Measurements from ENCODE around the gene WNK2. TPM values are rescaled to one million over a fixed set of nuclear protein-coding genes. Genes with fewer than 3 reads are reported as not detected.

The WNK2 gene
- total RNA-seq, 8 experiments from 2014 or later = 0.77 to 34.3 (median 19.2) TPM

GRCh38 chr9:93299418-93300174 is 115.7 kb downstream of the WNK2 start:
- no peaks in the 10 kb centered on the region for H3K4me1 ChIP-seq (replicated peaks in 1 of 2)
- no peak overlapping the region for H3K27ac ChIP-seq
- no peak overlapping the region for H3K4me3 ChIP-seq
- 100% methylated on average over 1 to 5 of the region's 26 CpGs; no CpG with 5 or more reads in 8 of the 10 experiments for WGBS, 10 experiments
- ATAC-seq (replicated peaks in 6 of 8) = no peak
- in situ Hi-C loops (cut with MboI; ENCODE audit: low pct_unique_long_range_greater_than_20kb in 2 of 9, low sequenced_read_pairs in 9 of 9, unreplicated experiment in 9 of 9) = loop anchor here in 6 of 9 experiments (10.0 to 25.0 kb wide), 3 partner anchors 135 to 145 kb away; no protein-coding TSS in a partner anchor

GRCh38 chr9:93300175-93300572 is 116.2 kb downstream of the WNK2 start:
- Histone ChIP-seq H3K4me1 (replicated peaks in 1 of 2) (no peaks in the 10 kb centered on the region), H3K27ac (no peak overlapping the region), H3K4me3 (no peak overlapping the region)
- 73 to 95% (median 82%) methylated on average over 1 to 13 of the region's 14 CpGs; no CpG with 5 or more reads in 4 of the 10 experiments for WGBS, 10 experiments
- no peak for ATAC-seq (replicated peaks in 6 of 8)
- in situ Hi-C loops (cut with MboI; ENCODE audit: low pct_unique_long_range_greater_than_20kb in 2 of 9, low sequenced_read_pairs in 9 of 9, unreplicated experiment in 9 of 9) = loop anchor here in 6 of 9 experiments (10.0 to 25.0 kb wide), 3 partner anchors 135 to 145 kb away; no protein-coding TSS in a partner anchor

- 0 to 90% (median 76%) methylated on average over 1 to 5 of the region's 12 CpGs; no CpG with 5 or more reads in 5 of the 10 experiments for WGBS, 10 experiments
- Histone ChIP-seq H3K4me1 (replicated peaks in 1 of 2) (no peaks in the 10 kb centered on the region), H3K27ac (no peak overlapping the region), H3K4me3 (no peak overlapping the region)
- ATAC-seq (replicated peaks in 6 of 8) = no peak
- in situ Hi-C loops (cut with MboI; ENCODE audit: low pct_unique_long_range_greater_than_20kb in 2 of 9, low sequenced_read_pairs in 9 of 9, unreplicated experiment in 9 of 9) = loop anchor here in 6 of 9 experiments (10.0 to 25.0 kb wide), 3 partner anchors 136 to 146 kb away; no protein-coding TSS in a partner anchor
Observed at GRCh38 chr9:93300585-93301081, 116.7 kb downstream of the WNK2 start.

GRCh38 chr9:93301291-93301811 is 117.4 kb downstream of the WNK2 start:
- WGBS, 10 experiments = 17 to 96% (median 67%) methylated on average over 1 to 4 of the region's 17 CpGs; no CpG with 5 or more reads in 3 of the 10 experiments
- H3K27ac ChIP-seq = no peak overlapping the region
- in situ Hi-C loops (cut with MboI; ENCODE audit: low pct_unique_long_range_greater_than_20kb in 2 of 9, low sequenced_read_pairs in 9 of 9, unreplicated experiment in 9 of 9) = loop anchor here in 6 of 9 experiments (10.0 to 25.0 kb wide), 3 partner anchors 137 to 147 kb away; no protein-coding TSS in a partner anchor
- no peak for ATAC-seq (replicated peaks in 6 of 8)
- H3K4me1 ChIP-seq (replicated peaks in 1 of 2) = no peaks in the 10 kb centered on the region
- H3K4me3 ChIP-seq = no peak overlapping the region

- in situ Hi-C loops (cut with MboI; ENCODE audit: low pct_unique_long_range_greater_than_20kb in 2 of 9, low sequenced_read_pairs in 9 of 9, unreplicated experiment in 9 of 9) = loop anchor here in 6 of 9 experiments (10.0 to 25.0 kb wide), 3 partner anchors 137 to 147 kb away; no protein-coding TSS in a partner anchor
- no peak overlapping the region for H3K4me3 ChIP-seq
Observed at GRCh38 chr9:93301911-93302541, 118.1 kb downstream of the WNK2 start.

GRCh38 chr9:93302586-93303257 is 118.8 kb downstream of the WNK2 start:
- H3K4me1 ChIP-seq (replicated peaks in 1 of 2) = no peaks in the 10 kb centered on the region
- 33 to 100% (median 80%) methylated on average over 1 to 3 of the region's 6 CpGs; no CpG with 5 or more reads in 5 of the 10 experiments for WGBS, 10 experiments
- no peak overlapping the region for H3K27ac ChIP-seq
- no peak overlapping the region for H3K4me3 ChIP-seq
- ATAC-seq (replicated peaks in 6 of 8) = peak in 3 of 8 experiments; percentile 64 to 76 (median 75)
- in situ Hi-C loops (cut with MboI; ENCODE audit: low pct_unique_long_range_greater_than_20kb in 2 of 9, low sequenced_read_pairs in 9 of 9, unreplicated experiment in 9 of 9) = loop anchor here in 6 of 9 experiments (10.0 to 25.0 kb wide), 3 partner anchors 138 to 148 kb away; no protein-coding TSS in a partner anchor

More at GRCh38 chr9:93301911-93302541, 118.1 kb downstream of the WNK2 start:
- 8 to 92% (median 77%) methylated on average over 2 to 6 of the region's 16 CpGs; no CpG with 5 or more reads in 6 of the 10 experiments for WGBS, 10 experiments
- Histone ChIP-seq H3K27ac (no peak overlapping the region), H3K4me1 (replicated peaks in 1 of 2) (no peaks in the 10 kb centered on the region)
- peak in 2 of 8 experiments; percentile 56 to 58 for ATAC-seq (replicated peaks in 6 of 8)

GRCh38 chr9:93303258-93303771 is 119.4 kb downstream of the WNK2 start:
- H3K4me3 ChIP-seq = no peak overlapping the region
- in situ Hi-C loops (cut with MboI; ENCODE audit: low pct_unique_long_range_greater_than_20kb in 2 of 9, low sequenced_read_pairs in 9 of 9, unreplicated experiment in 9 of 9) = loop anchor here in 6 of 9 experiments (10.0 to 25.0 kb wide), 3 partner anchors 139 to 149 kb away; no protein-coding TSS in a partner anchor
- WGBS, 10 experiments = 73 to 100% (median 90%) methylated on average over 1 to 5 of the region's 11 CpGs; no CpG with 5 or more reads in 4 of the 10 experiments
- no peak overlapping the region for H3K27ac ChIP-seq
- no peaks in the 10 kb centered on the region for H3K4me1 ChIP-seq (replicated peaks in 1 of 2)
- ATAC-seq (replicated peaks in 6 of 8) = no peak

GRCh38 chr9:93303806-93304573 is 120.1 kb downstream of the WNK2 start:
- Histone ChIP-seq H3K27ac (no peak overlapping the region), H3K4me1 (replicated peaks in 1 of 2) (no peaks in the 10 kb centered on the region), H3K4me3 (no peak overlapping the region)
- ATAC-seq (replicated peaks in 6 of 8) = no peak
- in situ Hi-C loops (cut with MboI; ENCODE audit: low pct_unique_long_range_greater_than_20kb in 2 of 9, low sequenced_read_pairs in 9 of 9, unreplicated experiment in 9 of 9) = loop anchor here in 6 of 9 experiments (10.0 to 25.0 kb wide), 3 partner anchors 139 to 149 kb away; no protein-coding TSS in a partner anchor
- WGBS, 10 experiments = 56 to 100% (median 90%) methylated on average over 1 to 7 of the region's 19 CpGs; no CpG with 5 or more reads in 3 of the 10 experiments

GRCh38 chr9:93304574-93305496 is 120.9 kb downstream of the WNK2 start:
- in situ Hi-C loops (cut with MboI; ENCODE audit: low pct_unique_long_range_greater_than_20kb in 2 of 9, low sequenced_read_pairs in 9 of 9, unreplicated experiment in 9 of 9) = loop anchor here in 6 of 9 experiments (10.0 to 25.0 kb wide), 3 partner anchors 140 to 150 kb away; no protein-coding TSS in a partner anchor
- Histone ChIP-seq H3K4me1 (replicated peaks in 1 of 2) (no peaks in the 10 kb centered on the region), H3K4me3 (no peak overlapping the region), H3K27ac (no peak overlapping the region)
- peak; percentile 79 to 94 (median 85) for ATAC-seq (replicated peaks in 6 of 8)
- WGBS, 10 experiments = 30 to 76% methylated on average over 2 to 8 of the region's 17 CpGs; no CpG with 5 or more reads in 8 of the 10 experiments

GRCh38 chr9:93305497-93306020 is 121.6 kb downstream of the WNK2 start:
- no peaks in the 10 kb centered on the region for H3K4me1 ChIP-seq (replicated peaks in 1 of 2)
- no peak overlapping the region for H3K4me3 ChIP-seq
- in situ Hi-C loops (cut with MboI; ENCODE audit: low pct_unique_long_range_greater_than_20kb in 2 of 9, low sequenced_read_pairs in 9 of 9, unreplicated experiment in 9 of 9) = loop anchor here in 6 of 9 experiments (10.0 to 25.0 kb wide), 3 partner anchors 141 to 151 kb away; no protein-coding TSS in a partner anchor
- WGBS, 10 experiments = 60 to 80% (median 77%) methylated on average over 1 to 5 of the region's 15 CpGs; no CpG with 5 or more reads in 6 of the 10 experiments
- ATAC-seq (replicated peaks in 6 of 8) = no peak
- no peak overlapping the region for H3K27ac ChIP-seq
